Left ventricle myocardium inferior (tissue), 1 donor: ENCODE measurements around the gene C17orf58. TPM values are rescaled to one million over a fixed set of nuclear protein-coding genes. Genes with fewer than 3 reads are reported as not detected.
A peak's percentile ranks its signal among the peaks of the same experiment; 100 is the strongest.
"Not testable (repeated sequence)": the region's sequence is repeated elsewhere in the genome, so short reads cannot be mapped to it uniquely, and the experiment has no call there.

Experiments
- DNase-seq: peaks from one replicate; pipeline ENCODE4 v3.0.0-alpha.2; 2020
- H3K27ac ChIP-seq: fragments of 200-600 bp; replicated peaks from 2 replicates; pipeline ENCODE4 v1.8.0; 2021
- H3K27me3 ChIP-seq: fragments of 200-600 bp; 2 replicates; pipeline ENCODE4 v1.8.0; 2021; ENCODE audit warnings: low read depth
- H3K36me3 ChIP-seq: fragments of 200-600 bp; 2 replicates; pipeline ENCODE4 v1.8.0; 2021
- H3K4me1 ChIP-seq: fragments of 200-600 bp; 2 replicates; pipeline ENCODE4 v1.8.0; 2021
- H3K4me3 ChIP-seq: fragments of 200-600 bp; 2 replicates; pipeline ENCODE4 v1.8.0; 2021; ENCODE audit warnings: mild to moderate bottlenecking, moderate library complexity
- H3K9me3 ChIP-seq: fragments of 200-600 bp; replicated peaks from 2 replicates; pipeline ENCODE4 v1.8.0; 2021
- intact Hi-C: fragments of 100-400 bp; cut with micrococcal nuclease; formaldehyde crosslinking; loops from one replicate; pipeline ENCODE4 v1.11.0; 2022
- total RNA-seq: library from RNA; stranded (reverse); fragmentation: NEBNext Ultra II Directional; extraction: Animal tissue kit (Norgen Biotek cat#: 25700); gene quantifications from one replicate; pipeline ENCODE4 v1.2.1, GENCODE V29; 2021
- TF ChIP-seq, protein P1 (sequence below): fragments of 200-600 bp; IDR thresholded peaks from 2 replicates; pipeline ENCODE4 v1.8.0; 2021; ENCODE audit warnings: antibody characterized with exemption, mild to moderate bottlenecking, borderline replicate concordance
- donor health status: DM: no; HTN: yes; CAD: no; lungs with severe emphysema.

C17orf58 gene
- total RNA-seq, 1 donor from 2014 or later: 6.6 TPM

GRCh38 chr17:68033636-68034451 lies 37.6 kb upstream of the C17orf58 start:
- no peak for DNase-seq
- peak overlapping the region; percentile 70 for H3K27ac ChIP-seq
- H3K4me1 ChIP-seq: peaks cover 30% of the 10 kb centered on the region
- intact Hi-C loops: no loop called here
- TF ChIP-seq, protein P1, sequence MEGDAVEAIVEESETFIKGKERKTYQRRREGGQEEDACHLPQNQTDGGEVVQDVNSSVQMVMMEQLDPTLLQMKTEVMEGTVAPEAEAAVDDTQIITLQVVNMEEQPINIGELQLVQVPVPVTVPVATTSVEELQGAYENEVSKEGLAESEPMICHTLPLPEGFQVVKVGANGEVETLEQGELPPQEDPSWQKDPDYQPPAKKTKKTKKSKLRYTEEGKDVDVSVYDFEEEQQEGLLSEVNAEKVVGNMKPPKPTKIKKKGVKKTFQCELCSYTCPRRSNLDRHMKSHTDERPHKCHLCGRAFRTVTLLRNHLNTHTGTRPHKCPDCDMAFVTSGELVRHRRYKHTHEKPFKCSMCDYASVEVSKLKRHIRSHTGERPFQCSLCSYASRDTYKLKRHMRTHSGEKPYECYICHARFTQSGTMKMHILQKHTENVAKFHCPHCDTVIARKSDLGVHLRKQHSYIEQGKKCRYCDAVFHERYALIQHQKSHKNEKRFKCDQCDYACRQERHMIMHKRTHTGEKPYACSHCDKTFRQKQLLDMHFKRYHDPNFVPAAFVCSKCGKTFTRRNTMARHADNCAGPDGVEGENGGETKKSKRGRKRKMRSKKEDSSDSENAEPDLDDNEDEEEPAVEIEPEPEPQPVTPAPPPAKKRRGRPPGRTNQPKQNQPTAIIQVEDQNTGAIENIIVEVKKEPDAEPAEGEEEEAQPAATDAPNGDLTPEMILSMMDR: no peak
- no peaks in the 10 kb centered on the region for H3K9me3 ChIP-seq
- no peak overlapping the region for H3K4me3 ChIP-seq
- no peaks in the 10 kb centered on the region for H3K27me3 ChIP-seq
- peaks cover 18% of the 10 kb centered on the region for H3K36me3 ChIP-seq

DNA sequence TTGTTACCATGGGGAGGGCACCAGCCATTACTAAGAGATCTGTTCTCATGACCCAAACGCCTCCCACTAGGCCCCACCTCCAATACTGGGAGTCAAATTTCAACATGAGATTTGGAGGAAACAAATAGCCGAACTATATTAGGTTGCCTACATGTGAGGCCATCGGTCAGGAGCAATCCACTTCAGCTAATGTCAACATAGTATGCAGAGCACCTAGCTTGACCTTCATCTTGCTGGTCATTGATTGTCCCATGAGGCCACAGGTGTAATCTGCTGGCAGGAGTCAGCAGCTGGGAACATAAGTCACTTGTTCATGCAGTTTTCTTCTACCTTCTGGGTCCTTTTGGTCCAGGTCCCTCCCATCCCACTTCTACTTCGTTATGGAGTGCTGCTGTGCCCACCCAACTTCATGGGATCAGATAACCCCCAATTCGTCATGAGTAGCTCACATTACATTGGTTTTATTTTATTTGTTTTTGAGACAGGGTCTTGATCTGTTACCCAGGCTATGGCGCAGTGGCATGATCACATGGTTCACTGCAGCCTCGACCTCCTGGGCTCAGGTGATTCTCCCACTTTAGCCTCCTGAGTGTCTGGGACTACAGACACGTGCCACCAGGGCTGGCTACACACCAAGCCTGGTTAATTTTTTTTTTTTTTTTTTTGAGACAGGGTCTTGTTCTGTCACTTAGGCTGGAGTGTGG lies 33.4 kb upstream of the C17orf58 start:
- Histone ChIP-seq H3K9me3 (no peaks in the 10 kb centered on the region), H3K4me3 (no peak overlapping the region)
- intact Hi-C loops: no loop called here

GRCh38 chr17:68022547-68022946 lies 26.3 kb upstream of the C17orf58 start:
- intact Hi-C loops, H3K4me3 ChIP-seq, H3K27me3 ChIP-seq: not testable (repeated sequence)

More for the DNA sequence above, 33.4 kb upstream of the C17orf58 start:
- no peaks in the 10 kb centered on the region for H3K27me3 ChIP-seq
- peaks cover 6% of the 10 kb centered on the region for H3K4me1 ChIP-seq
- no peaks in the 10 kb centered on the region for H3K36me3 ChIP-seq
- TF ChIP-seq, protein P1: no peak
- no peak overlapping the region for H3K27ac ChIP-seq
- no peak for DNase-seq

GRCh38 chr17:68021963-68022362 lies 25.7 kb upstream of the C17orf58 start:
- DNase-seq: no peak

More at GRCh38 chr17:68022547-68022946, 26.3 kb upstream of the C17orf58 start:
- not testable (repeated sequence) for DNase-seq, H3K27ac ChIP-seq, H3K9me3 ChIP-seq, H3K36me3 ChIP-seq, H3K4me1 ChIP-seq

DNA sequence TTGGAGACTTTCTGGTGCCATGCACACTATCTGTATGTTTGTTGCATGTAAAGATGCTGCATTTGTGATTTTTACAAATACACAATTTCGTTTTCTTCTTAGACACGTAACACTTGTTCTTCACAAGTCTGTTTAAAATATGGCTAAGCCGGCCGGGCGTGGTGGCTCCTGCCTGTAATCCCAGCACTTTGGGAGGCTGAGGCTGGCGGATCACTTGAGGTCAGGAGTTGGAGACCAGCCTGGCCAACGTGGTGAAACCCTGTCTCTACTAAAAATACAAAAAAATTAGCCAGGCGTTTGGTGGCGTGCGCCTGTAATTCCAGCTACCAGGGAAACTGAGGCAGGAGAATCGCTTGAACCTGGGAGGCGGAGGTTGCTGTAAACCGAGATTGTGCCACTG lies 24.5 kb upstream of the C17orf58 start:
- DNase-seq, H3K4me1 ChIP-seq, H3K9me3 ChIP-seq, intact Hi-C loops, H3K36me3 ChIP-seq, H3K27me3 ChIP-seq: not testable (repeated sequence)
- H3K4me3 ChIP-seq: peak overlapping the region; percentile 73
- H3K27ac ChIP-seq: peak overlapping the region; percentile 94

More at GRCh38 chr17:68021963-68022362, 25.7 kb upstream of the C17orf58 start:
- Histone ChIP-seq H3K36me3 (no peaks in the 10 kb centered on the region), H3K4me3 (no peak overlapping the region), H3K27me3 (no peaks in the 10 kb centered on the region), H3K9me3 (no peaks in the 10 kb centered on the region), H3K27ac (no peak overlapping the region), H3K4me1 (peaks cover 10% of the 10 kb centered on the region)
- TF ChIP-seq, protein P1: no peak
- intact Hi-C loops: no loop called here

DNA sequence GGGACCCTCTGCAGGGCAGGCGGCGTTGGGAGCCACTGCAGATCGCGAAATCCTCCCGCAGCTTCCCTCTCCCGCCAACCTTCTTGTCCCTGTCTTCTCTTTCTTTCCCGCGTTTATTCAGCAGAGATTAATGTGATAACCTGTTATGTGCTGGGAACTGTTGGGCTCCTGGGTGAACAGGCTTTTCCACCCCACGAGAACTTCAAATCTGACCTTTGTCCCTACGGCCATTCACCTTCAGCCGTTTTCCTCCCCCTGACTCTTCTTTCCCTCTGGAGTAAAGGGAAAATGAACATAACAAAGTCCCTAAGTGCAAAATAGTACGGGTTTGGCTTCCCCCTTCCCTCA lies 24.1 kb upstream of the C17orf58 start:
- TF ChIP-seq, protein P1: no peak
- intact Hi-C loops: no loop called here
- no peak for DNase-seq
- Histone ChIP-seq H3K36me3 (no peaks in the 10 kb centered on the region), H3K27me3 (no peaks in the 10 kb centered on the region), H3K4me3 (peak overlapping the region; percentile 73), H3K27ac (peak overlapping the region; percentile 94), H3K9me3 (no peaks in the 10 kb centered on the region), H3K4me1 (peaks cover 10% of the 10 kb centered on the region)
